HCT116 (cell line): ENCODE measurements around the gene TRIM9. TPM values are rescaled to one million over a fixed set of nuclear protein-coding genes. Genes with fewer than 3 reads are reported as not detected.

Experiments used
- ATAC-seq: fragments of 200-7000 bp; cut with Tn5 transposase; 2 replicates; pipeline ENCODE4 v1.9.1; 2020; ENCODE audit warnings: mild to moderate bottlenecking, moderate library complexity
- BruUV-seq: library from RNA; stranded (reverse); fragments of 400-500 nt; replicated peaks from 2 replicates; lab custom pipeline; 2021; lab: Mats Ljungman, UMichigan
- CTCF ChIA-PET: fragments of 300-600 bp; sonication (Branson Sonifier 250); formaldehyde crosslinking; loops from one replicate; lab custom pipeline; 2021; ENCODE audit warnings: antibody characterized with exemption; lab: Charles Lee
- POLR2A ChIA-PET: fragments of 300-600, 350-600 bp; sonication (Branson Sonifier 250); formaldehyde crosslinking; loops from one replicate; lab custom pipeline; 2021; ENCODE audit warnings: antibody characterized with exemption; lab: Charles Lee
- RAD21 ChIA-PET, 2 experiments: fragments of 300-600 bp; sonication (Branson Sonifier 250); formaldehyde crosslinking; loops; one replicate each; lab custom pipeline; 2023; ENCODE audit warnings: low total read pairs in 2 of 2; ENCODE audit not compliant: uncharacterized antibody in 2 of 2, unreplicated experiment in 2 of 2, low non-redundant PET in 1 of 2; lab: Charles Lee
- DNase-seq: peaks from one replicate; pipeline ENCODE4 v3.0.0-alpha.2; 2010; ENCODE audit warnings: low read depth, low spot score
- H2AFZ ChIP-seq: fragments of 200-600 bp; shearing (Covaris generic), sonication (generic); 2 replicates; pipeline ENCODE4 v1.6.1; 2017; ENCODE audit warnings: low read depth, mixed run types, mixed read lengths, antibody characterized with exemption, low read length; ENCODE audit not compliant: poor library complexity, severe bottlenecking
- H3K27ac ChIP-seq: 2 replicates; pipeline ENCODE4 v1.5.1; 2012; ENCODE audit warnings: low read depth, low read length
- H3K27me3 ChIP-seq: fragments of 200-600 bp; sonication (generic); 2 replicates; pipeline ENCODE4 v1.6.1; 2016; ENCODE audit warnings: mixed run types, low read length, mixed read lengths; ENCODE audit not compliant: insufficient read depth
- H3K36me3 ChIP-seq, 2 experiments: fragments of 200-500 bp in 1 of 2; fragments of 200-600 bp in 1 of 2; sonication (Bioruptor generic) in 1 of 2; sonication (generic) in 1 of 2; 2 replicates each; pipeline versions ENCODE4 v1.5.1 to v1.6.1; 2014 to 2016; ENCODE audit warnings: low read length in 2 of 2, inconsistent platforms in 1 of 2, mixed read lengths in 1 of 2, mixed run types in 1 of 2; ENCODE audit not compliant: insufficient read depth in 2 of 2, control insufficient read depth in 1 of 2
- H3K4me1 ChIP-seq, 2 experiments: fragments of 200-600 bp in 1 of 2; sonication (generic) in 1 of 2; 2 replicates each; pipeline versions ENCODE4 v1.5.1 to v1.6.1; 2012 to 2017; ENCODE audit warnings: low read length in 2 of 2, inconsistent platforms in 1 of 2, mild to moderate bottlenecking in 1 of 2, mixed read lengths in 1 of 2, mixed run types in 1 of 2, moderate library complexity in 1 of 2; ENCODE audit not compliant: insufficient read depth in 2 of 2, control insufficient read depth in 1 of 2
- H3K4me2 ChIP-seq: fragments of 200-600 bp; sonication (generic); 2 replicates; pipeline ENCODE4 v1.6.1; 2017; ENCODE audit warnings: mixed run types, low read length, mixed read lengths
- H3K4me3 ChIP-seq, 2 experiments: fragments of 200-600 bp in 1 of 2; sonication (generic) in 1 of 2; replicated peaks in 1 of 2; 2 replicates each; pipeline ENCODE4 v1.5.1; 2011 to 2016; ENCODE audit warnings: low read length in 2 of 2, control low read depth in 1 of 2, low read depth in 1 of 2, mild to moderate bottlenecking in 1 of 2, mixed read lengths in 1 of 2, mixed run types in 1 of 2
- H3K79me2 ChIP-seq: fragments of 200-600 bp; sonication (generic); 2 replicates; pipeline ENCODE4 v1.6.1; 2017; ENCODE audit warnings: mild to moderate bottlenecking, mixed run types, low read length, moderate library complexity, mixed read lengths; ENCODE audit not compliant: insufficient read depth
- H3K9ac ChIP-seq: fragments of 200-600 bp; sonication (generic); 2 replicates; pipeline ENCODE4 v1.6.1; 2016; ENCODE audit warnings: low read length, mixed read lengths
- H3K9me2 ChIP-seq: fragments of 200-600 bp; sonication (generic), shearing (Covaris generic); 2 replicates; pipeline ENCODE4 v1.6.1; 2017; ENCODE audit warnings: mixed run types, mild to moderate bottlenecking, moderate library complexity; ENCODE audit not compliant: insufficient read depth
- H3K9me3 ChIP-seq, 2 experiments: fragments of 200-500 bp in 1 of 2; fragments of 200-600 bp in 1 of 2; sonication (Bioruptor generic) in 1 of 2; sonication (generic) in 1 of 2; 2 replicates each; pipeline ENCODE4 v1.6.1; 2014 to 2017; ENCODE audit warnings: low read length in 2 of 2, mixed read lengths in 2 of 2, inconsistent platforms in 1 of 2, low read depth in 1 of 2, mild to moderate bottlenecking in 1 of 2, mixed run types in 1 of 2, moderate library complexity in 1 of 2; ENCODE audit not compliant: control insufficient read depth in 1 of 2, insufficient read depth in 1 of 2
- H4K20me1 ChIP-seq: fragments of 200-600 bp; sonication (generic), shearing (Covaris generic); 2 replicates; pipeline ENCODE4 v1.6.1; 2017; ENCODE audit warnings: mixed run types, mild to moderate bottlenecking, moderate library complexity; ENCODE audit not compliant: insufficient read depth
- CBX3 ChIP-seq: IDR thresholded peaks from 2 replicates; pipeline ENCODE4 v1.6.1; 2012; ENCODE audit warnings: low read depth
- EGR1 ChIP-seq: IDR thresholded peaks from 2 replicates; pipeline ENCODE4 v1.6.1; 2012; ENCODE audit warnings: low read depth
- ELF1 ChIP-seq: IDR thresholded peaks from 2 replicates; pipeline ENCODE4 v1.6.1; 2012; ENCODE audit warnings: low read depth, borderline replicate concordance
- EZH2phosphoT487 ChIP-seq: fragments of 200-600 bp; IDR thresholded peaks from 2 replicates; pipeline ENCODE4 v1.6.1; 2018; ENCODE audit warnings: antibody characterized with exemption, borderline replicate concordance
- JUND ChIP-seq: IDR thresholded peaks from 2 replicates; pipeline ENCODE4 v1.6.1; 2012
- POLR2A ChIP-seq: IDR thresholded peaks from 2 replicates; pipeline ENCODE4 v1.7.0; 2011; ENCODE audit warnings: borderline replicate concordance; ENCODE audit not compliant: insufficient read depth, insufficient read length; ENCODE audit errors: extremely low read depth
- POLR2AphosphoS5 ChIP-seq: IDR thresholded peaks from 2 replicates; pipeline ENCODE4 v1.6.1; 2011; ENCODE audit warnings: mild to moderate bottlenecking, low read depth, low read length, moderate library complexity
- RAD21 ChIP-seq: IDR thresholded peaks from 2 replicates; pipeline ENCODE4 v1.6.1; 2012; ENCODE audit warnings: low read depth, mild to moderate bottlenecking
- SIN3A ChIP-seq: IDR thresholded peaks from 2 replicates; pipeline ENCODE4 v1.6.1; 2012; ENCODE audit warnings: low read depth
- SP1 ChIP-seq: IDR thresholded peaks from 2 replicates; pipeline ENCODE4 v1.6.1; 2012; ENCODE audit warnings: low read depth
- SRF ChIP-seq: IDR thresholded peaks from 2 replicates; pipeline ENCODE4 v1.6.1; 2012; ENCODE audit warnings: low read depth
- YY1 ChIP-seq: IDR thresholded peaks from 2 replicates; pipeline ENCODE4 v1.6.1; 2011; ENCODE audit warnings: low read length, low read depth, moderate library complexity, mild to moderate bottlenecking; ENCODE audit not compliant: insufficient replicate concordance; ENCODE audit errors: extremely low read depth
- ZFX ChIP-seq: fragments of 450-650 bp; IDR thresholded peaks from 2 replicates; pipeline ENCODE4 v1.6.1; 2017
- ZNF274 ChIP-seq: fragments of 200-500 bp; sonication (Bioruptor generic); IDR thresholded peaks from 2 replicates; pipeline ENCODE4 v1.6.1; 2014; ENCODE audit warnings: mild to moderate bottlenecking, low read depth, low read length, inconsistent platforms
- intact Hi-C: fragments of 100-400 bp; cut with micrococcal nuclease; formaldehyde crosslinking; loops from 2 replicates; pipeline ENCODE4 v1.10.0; 2022
- total RNA-seq: library from RNA; stranded (reverse); gene quantifications from one replicate; pipeline ENCODE4 v1.2.1, GENCODE V29; 2021; ENCODE audit not compliant: unreplicated experiment
- TF ChIP-seq, protein P1 (sequence below): IDR thresholded peaks from 2 replicates; pipeline ENCODE4 v1.6.1; 2012; ENCODE audit warnings: low read depth
- TF ChIP-seq, protein P2 (sequence below): IDR thresholded peaks from 2 replicates; pipeline ENCODE4 v1.6.1; 2011; ENCODE audit warnings: mild to moderate bottlenecking, low read length, moderate library complexity; ENCODE audit not compliant: insufficient replicate concordance; ENCODE audit errors: extremely low read depth
- TF ChIP-seq, protein P3 (sequence below), 3 experiments: fragments of 200-600 bp in 1 of 3; sonication (generic) in 1 of 3; IDR thresholded peaks in 2 of 3; conservative IDR thresholded peaks in 1 of 3; 2 replicates each; pipeline ENCODE4 v1.5.1; 2012 to 2017; ENCODE audit warnings: low read depth in 2 of 3, low read length in 2 of 3, antibody characterized with exemption in 1 of 3, borderline replicate concordance in 1 of 3, control low read depth in 1 of 3, mild to moderate bottlenecking in 1 of 3, mixed read lengths in 1 of 3, mixed run types in 1 of 3, moderate library complexity in 1 of 3; ENCODE audit not compliant: insufficient read depth in 1 of 3
- TF ChIP-seq, protein P4 (sequence below): IDR thresholded peaks from 2 replicates; pipeline ENCODE4 v1.6.1; 2012

Gene TRIM9
- total RNA-seq, 1 experiment from 2014 or later, result 4.6 TPM

DNA sequence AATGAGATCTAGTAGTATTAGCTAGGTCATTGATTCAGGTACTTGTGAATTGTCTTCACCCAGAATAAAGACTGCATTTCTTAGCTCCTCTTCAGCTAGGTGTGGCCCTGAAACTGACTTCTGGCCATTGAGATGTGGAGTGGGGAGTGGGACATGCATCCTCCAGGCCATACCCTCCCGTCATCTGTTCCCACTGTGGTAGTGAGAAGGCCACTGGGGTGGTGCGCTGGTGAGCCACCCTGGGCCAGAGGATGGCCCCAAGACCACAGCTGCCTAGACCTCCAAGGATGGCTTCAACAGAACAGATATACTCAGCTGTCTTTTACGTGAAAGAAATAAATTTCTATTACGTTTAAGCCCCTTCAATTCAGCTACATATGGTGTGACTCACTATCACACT is 36.5 kb downstream of the TRIM9 start:
- Histone ChIP-seq H3K4me1 (no peaks in the 10 kb centered on the region), H3K9me2 (no peaks in the 10 kb centered on the region), H3K4me3 (no peak overlapping the region), H3K36me3 (no peaks in the 10 kb centered on the region), H3K27ac (no peak overlapping the region), H3K27me3 (no peaks in the 10 kb centered on the region), H4K20me1 (no peaks in the 10 kb centered on the region), H3K9ac (no peak overlapping the region), H3K4me2 (no peak overlapping the region), H3K9me3 (no peaks in the 10 kb centered on the region), H3K79me2 (no peaks in the 10 kb centered on the region), H2AFZ (no peak overlapping the region)
- ChIA-PET POLR2A (no interaction called here), CTCF (no interaction called here), RAD21 (no interaction called here)
- no peak for DNase-seq
- no TSS peak for BruUV-seq
- intact Hi-C loops, result loop anchor here (5.0 kb wide), 1 partner anchor 939 kb away; no protein-coding TSS in a partner anchor
- ATAC-seq, result no peak
- TF ChIP-seq SP1, result no peak
- TF ChIP-seq ELF1, result no peak
- TF ChIP-seq SIN3A, result no peak
- TF ChIP-seq YY1, result no peak
- TF ChIP-seq JUND, result no peak
- TF ChIP-seq, protein P1, sequence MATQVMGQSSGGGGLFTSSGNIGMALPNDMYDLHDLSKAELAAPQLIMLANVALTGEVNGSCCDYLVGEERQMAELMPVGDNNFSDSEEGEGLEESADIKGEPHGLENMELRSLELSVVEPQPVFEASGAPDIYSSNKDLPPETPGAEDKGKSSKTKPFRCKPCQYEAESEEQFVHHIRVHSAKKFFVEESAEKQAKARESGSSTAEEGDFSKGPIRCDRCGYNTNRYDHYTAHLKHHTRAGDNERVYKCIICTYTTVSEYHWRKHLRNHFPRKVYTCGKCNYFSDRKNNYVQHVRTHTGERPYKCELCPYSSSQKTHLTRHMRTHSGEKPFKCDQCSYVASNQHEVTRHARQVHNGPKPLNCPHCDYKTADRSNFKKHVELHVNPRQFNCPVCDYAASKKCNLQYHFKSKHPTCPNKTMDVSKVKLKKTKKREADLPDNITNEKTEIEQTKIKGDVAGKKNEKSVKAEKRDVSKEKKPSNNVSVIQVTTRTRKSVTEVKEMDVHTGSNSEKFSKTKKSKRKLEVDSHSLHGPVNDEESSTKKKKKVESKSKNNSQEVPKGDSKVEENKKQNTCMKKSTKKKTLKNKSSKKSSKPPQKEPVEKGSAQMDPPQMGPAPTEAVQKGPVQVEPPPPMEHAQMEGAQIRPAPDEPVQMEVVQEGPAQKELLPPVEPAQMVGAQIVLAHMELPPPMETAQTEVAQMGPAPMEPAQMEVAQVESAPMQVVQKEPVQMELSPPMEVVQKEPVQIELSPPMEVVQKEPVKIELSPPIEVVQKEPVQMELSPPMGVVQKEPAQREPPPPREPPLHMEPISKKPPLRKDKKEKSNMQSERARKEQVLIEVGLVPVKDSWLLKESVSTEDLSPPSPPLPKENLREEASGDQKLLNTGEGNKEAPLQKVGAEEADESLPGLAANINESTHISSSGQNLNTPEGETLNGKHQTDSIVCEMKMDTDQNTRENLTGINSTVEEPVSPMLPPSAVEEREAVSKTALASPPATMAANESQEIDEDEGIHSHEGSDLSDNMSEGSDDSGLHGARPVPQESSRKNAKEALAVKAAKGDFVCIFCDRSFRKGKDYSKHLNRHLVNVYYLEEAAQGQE, result no peak
- TF ChIP-seq CBX3, result no peak
- TF ChIP-seq, protein P2, sequence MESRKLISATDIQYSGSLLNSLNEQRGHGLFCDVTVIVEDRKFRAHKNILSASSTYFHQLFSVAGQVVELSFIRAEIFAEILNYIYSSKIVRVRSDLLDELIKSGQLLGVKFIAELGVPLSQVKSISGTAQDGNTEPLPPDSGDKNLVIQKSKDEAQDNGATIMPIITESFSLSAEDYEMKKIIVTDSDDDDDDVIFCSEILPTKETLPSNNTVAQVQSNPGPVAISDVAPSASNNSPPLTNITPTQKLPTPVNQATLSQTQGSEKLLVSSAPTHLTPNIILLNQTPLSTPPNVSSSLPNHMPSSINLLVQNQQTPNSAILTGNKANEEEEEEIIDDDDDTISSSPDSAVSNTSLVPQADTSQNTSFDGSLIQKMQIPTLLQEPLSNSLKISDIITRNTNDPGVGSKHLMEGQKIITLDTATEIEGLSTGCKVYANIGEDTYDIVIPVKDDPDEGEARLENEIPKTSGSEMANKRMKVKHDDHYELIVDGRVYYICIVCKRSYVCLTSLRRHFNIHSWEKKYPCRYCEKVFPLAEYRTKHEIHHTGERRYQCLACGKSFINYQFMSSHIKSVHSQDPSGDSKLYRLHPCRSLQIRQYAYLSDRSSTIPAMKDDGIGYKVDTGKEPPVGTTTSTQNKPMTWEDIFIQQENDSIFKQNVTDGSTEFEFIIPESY, result no peak
- TF ChIP-seq POLR2A, result no peak
- TF ChIP-seq ZFX, result no peak
- no peak for TF ChIP-seq EGR1
- TF ChIP-seq SRF, result no peak
- no peak for TF ChIP-seq RAD21
- no peak for TF ChIP-seq ZNF274
- TF ChIP-seq, protein P3, sequence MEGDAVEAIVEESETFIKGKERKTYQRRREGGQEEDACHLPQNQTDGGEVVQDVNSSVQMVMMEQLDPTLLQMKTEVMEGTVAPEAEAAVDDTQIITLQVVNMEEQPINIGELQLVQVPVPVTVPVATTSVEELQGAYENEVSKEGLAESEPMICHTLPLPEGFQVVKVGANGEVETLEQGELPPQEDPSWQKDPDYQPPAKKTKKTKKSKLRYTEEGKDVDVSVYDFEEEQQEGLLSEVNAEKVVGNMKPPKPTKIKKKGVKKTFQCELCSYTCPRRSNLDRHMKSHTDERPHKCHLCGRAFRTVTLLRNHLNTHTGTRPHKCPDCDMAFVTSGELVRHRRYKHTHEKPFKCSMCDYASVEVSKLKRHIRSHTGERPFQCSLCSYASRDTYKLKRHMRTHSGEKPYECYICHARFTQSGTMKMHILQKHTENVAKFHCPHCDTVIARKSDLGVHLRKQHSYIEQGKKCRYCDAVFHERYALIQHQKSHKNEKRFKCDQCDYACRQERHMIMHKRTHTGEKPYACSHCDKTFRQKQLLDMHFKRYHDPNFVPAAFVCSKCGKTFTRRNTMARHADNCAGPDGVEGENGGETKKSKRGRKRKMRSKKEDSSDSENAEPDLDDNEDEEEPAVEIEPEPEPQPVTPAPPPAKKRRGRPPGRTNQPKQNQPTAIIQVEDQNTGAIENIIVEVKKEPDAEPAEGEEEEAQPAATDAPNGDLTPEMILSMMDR (IDR thresholded peaks at IDR 0.05 in 2 of 3, conservative IDR thresholded peaks at IDR 0.05 in 1 of 3; ENCODE audit: borderline replicate concordance in 1 of 3, insufficient read depth in 1 of 3, low read depth in 2 of 3, low read length in 2 of 3), result no peak
- no peak for TF ChIP-seq POLR2AphosphoS5
- no peak for TF ChIP-seq EZH2phosphoT487
- TF ChIP-seq, protein P4, sequence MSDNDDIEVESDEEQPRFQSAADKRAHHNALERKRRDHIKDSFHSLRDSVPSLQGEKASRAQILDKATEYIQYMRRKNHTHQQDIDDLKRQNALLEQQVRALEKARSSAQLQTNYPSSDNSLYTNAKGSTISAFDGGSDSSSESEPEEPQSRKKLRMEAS, result no peak
